Uterus (tissue), 4 donors: Measurements from ENCODE around the gene LRRC28. TPM values are rescaled to one million over a fixed set of nuclear protein-coding genes. Genes with fewer than 3 reads are reported as not detected.

Source experiments
- DNase-seq, 2 donors: peaks; one replicate each; pipeline ENCODE4 v3.0.0-alpha.2; 2019 to 2020
- H3K27ac ChIP-seq, 2 donors: fragments of 200-600 bp; sonication (generic); 1 replicate in 1 of 2; 2 replicates in 1 of 2; pipeline ENCODE4 v1.5.1; 2016 to 2018
- H3K27me3 ChIP-seq, 2 donors: fragments of 200-600 bp; sonication (generic); one replicate each; pipeline ENCODE4 v1.5.1; 2018 to 2019; ENCODE audit warnings: control low read depth in 1 of 2
- H3K36me3 ChIP-seq, 2 donors: fragments of 200-600 bp; sonication (generic); one replicate each; pipeline ENCODE4 v1.5.1; 2019; ENCODE audit warnings: control low read depth in 1 of 2
- H3K4me1 ChIP-seq, 2 donors: fragments of 200-600 bp; sonication (generic); one replicate each; pipeline ENCODE4 v1.5.1; 2018 to 2019; ENCODE audit warnings: control low read depth in 1 of 2
- H3K4me3 ChIP-seq, 2 donors: fragments of 200-600 bp; sonication (generic); 1 replicate in 1 of 2; 2 replicates in 1 of 2; pipeline ENCODE4 v1.5.1; 2018 to 2019; ENCODE audit warnings: mild to moderate bottlenecking in 1 of 2
- H3K9me3 ChIP-seq, 2 donors: fragments of 200-600 bp; sonication (generic); one replicate each; pipeline ENCODE4 v1.5.1; 2019; ENCODE audit warnings: control low read depth in 1 of 2
- CTCF ChIP-seq, 4 experiments: fragments of 200-600 bp in 2 of 4; fragments of 450-650 bp in 2 of 4; sonication (generic) in 2 of 4; IDR thresholded peaks; one replicate each; pipeline ENCODE4 v1.5.1; 2016 to 2019; ENCODE audit warnings: antibody characterized with exemption in 4 of 4, mild to moderate bottlenecking in 2 of 4, moderate library complexity in 1 of 4
- POLR2A ChIP-seq, 2 donors: fragments of 450-650 bp; IDR thresholded peaks; one replicate each; pipeline ENCODE4 v1.6.1; 2016; ENCODE audit warnings: antibody characterized with exemption in 2 of 2, mild to moderate bottlenecking in 1 of 2, moderate library complexity in 1 of 2
- intact Hi-C: fragments of 100-400 bp; cut with DNase I; formaldehyde crosslinking; loops from one replicate; pipeline ENCODE4 v1.15.1; 2023; ENCODE audit warnings: low total_unique reads
- total RNA-seq, 4 donors: library from RNA; depleted of rRNA in 3 of 4; stranded (reverse); fragments of >200 nt in 3 of 4; gene quantifications; one replicate each; pipeline versions ENCODE4 v1.1.0 to v1.2.4, GENCODE V29; 2014 to 2023
- donor health status: DM: yes; HTN: yes; CAD: no.

The LRRC28 gene
- total RNA-seq, 4 donors from 2014 or later = 28.8 to 50.3 (median 35.5) TPM

GRCh38 chr15:99344639-99345038 lies 93.4 kb downstream of the LRRC28 start:
- intact Hi-C loops = no loop called here
- DNase-seq = no peak
- Histone ChIP-seq H3K4me3 (no peak overlapping the region), H3K4me1 (no peaks in the 10 kb centered on the region), H3K27me3 (no peaks in the 10 kb centered on the region), H3K9me3 (no peaks in the 10 kb centered on the region), H3K36me3 (no peaks in the 10 kb centered on the region), H3K27ac (no peak overlapping the region)
- no peak for TF ChIP-seq POLR2A (IDR thresholded peaks at IDR 0.05)
- no peak for TF ChIP-seq CTCF (IDR thresholded peaks at IDR 0.05)

GRCh38 chr15:99345242-99345641 lies 94.0 kb downstream of the LRRC28 start:
- TF ChIP-seq POLR2A (IDR thresholded peaks at IDR 0.05) (no peak), CTCF (IDR thresholded peaks at IDR 0.05) (no peak)
- Histone ChIP-seq H3K27ac (no peak overlapping the region), H3K36me3 (no peaks in the 10 kb centered on the region), H3K27me3 (no peaks in the 10 kb centered on the region), H3K9me3 (no peaks in the 10 kb centered on the region), H3K4me1 (no peaks in the 10 kb centered on the region), H3K4me3 (no peak overlapping the region)
- intact Hi-C loops = no loop called here
- DNase-seq = no peak

- no peaks in the 10 kb centered on the region for H3K9me3 ChIP-seq
- no peak overlapping the region for H3K4me3 ChIP-seq
- DNase-seq = no peak
- no peaks in the 10 kb centered on the region for H3K27me3 ChIP-seq
- no peak overlapping the region for H3K27ac ChIP-seq
- H3K36me3 ChIP-seq = no peaks in the 10 kb centered on the region
- intact Hi-C loops = no loop called here
- no peaks in the 10 kb centered on the region for H3K4me1 ChIP-seq
- TF ChIP-seq POLR2A (IDR thresholded peaks at IDR 0.05) (no peak), CTCF (IDR thresholded peaks at IDR 0.05) (no peak)
Measured at GRCh38 chr15:99345832-99346462, 94.7 kb downstream of the LRRC28 start.

- H3K9me3 ChIP-seq = no peaks in the 10 kb centered on the region
- H3K4me1 ChIP-seq = no peaks in the 10 kb centered on the region
- H3K27ac ChIP-seq = no peak overlapping the region
- H3K27me3 ChIP-seq = no peaks in the 10 kb centered on the region
- no peak for DNase-seq
- H3K4me3 ChIP-seq = no peak overlapping the region
- intact Hi-C loops = no loop called here
- TF ChIP-seq CTCF (IDR thresholded peaks at IDR 0.05) (no peak), POLR2A (IDR thresholded peaks at IDR 0.05) (no peak)
- H3K36me3 ChIP-seq = no peaks in the 10 kb centered on the region
Measured at GRCh38 chr15:99347574-99347973, 96.3 kb downstream of the LRRC28 start.

- H3K4me3 ChIP-seq = no peak overlapping the region
- no peak for DNase-seq
- no peaks in the 10 kb centered on the region for H3K27me3 ChIP-seq
- intact Hi-C loops = no loop called here
- TF ChIP-seq CTCF (IDR thresholded peaks at IDR 0.05) (no peak), POLR2A (IDR thresholded peaks at IDR 0.05) (no peak)
- H3K36me3 ChIP-seq = no peaks in the 10 kb centered on the region
- no peaks in the 10 kb centered on the region for H3K4me1 ChIP-seq
- no peak overlapping the region for H3K27ac ChIP-seq
- no peaks in the 10 kb centered on the region for H3K9me3 ChIP-seq
Measured at GRCh38 chr15:99348412-99348811, 97.1 kb downstream of the LRRC28 start.
